ENCODE data around the gene POLG2.

DNA sequence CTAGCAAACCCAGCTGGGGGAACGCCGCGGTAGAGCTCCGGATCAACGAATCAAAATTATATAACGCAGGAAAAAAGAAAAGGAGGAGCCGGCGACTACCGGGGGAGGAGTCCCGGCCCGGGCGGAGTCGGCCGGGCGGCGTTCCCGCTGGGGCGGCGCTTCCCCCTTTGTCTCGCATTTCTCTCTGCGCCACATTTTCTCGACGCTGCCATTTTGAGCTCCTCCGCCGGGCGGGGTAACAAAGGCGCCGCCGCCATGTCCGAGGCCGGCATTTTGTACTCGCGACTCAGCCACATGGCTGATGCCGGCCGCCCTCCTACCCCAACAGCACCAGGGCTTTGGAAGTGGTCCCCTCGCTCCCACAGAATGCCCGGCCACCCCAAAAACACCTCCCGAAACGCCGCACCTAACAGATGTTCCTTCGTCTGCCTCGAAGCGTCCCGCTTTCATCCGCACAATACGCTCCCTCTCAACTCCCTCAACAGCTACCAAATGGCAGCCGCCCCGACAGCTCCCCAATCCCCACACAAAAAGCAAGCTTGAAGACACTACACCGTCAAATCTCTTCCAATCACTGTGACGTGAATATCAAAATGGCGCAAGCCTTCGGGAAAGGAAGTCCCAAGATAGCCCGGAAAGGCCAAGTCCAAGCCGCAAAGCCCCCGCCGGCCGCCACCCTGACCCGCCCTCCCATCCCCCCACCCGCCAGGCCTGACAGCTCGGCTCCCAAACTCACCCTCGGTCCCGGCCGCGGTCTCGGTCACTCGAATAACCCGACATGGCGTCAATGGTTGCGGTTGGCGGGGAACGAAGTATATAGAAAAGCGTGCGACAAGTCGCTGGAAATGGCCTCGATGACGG, 8.7 kb upstream of the POLG2 start:
- TF ChIP-seq, protein P1, sequence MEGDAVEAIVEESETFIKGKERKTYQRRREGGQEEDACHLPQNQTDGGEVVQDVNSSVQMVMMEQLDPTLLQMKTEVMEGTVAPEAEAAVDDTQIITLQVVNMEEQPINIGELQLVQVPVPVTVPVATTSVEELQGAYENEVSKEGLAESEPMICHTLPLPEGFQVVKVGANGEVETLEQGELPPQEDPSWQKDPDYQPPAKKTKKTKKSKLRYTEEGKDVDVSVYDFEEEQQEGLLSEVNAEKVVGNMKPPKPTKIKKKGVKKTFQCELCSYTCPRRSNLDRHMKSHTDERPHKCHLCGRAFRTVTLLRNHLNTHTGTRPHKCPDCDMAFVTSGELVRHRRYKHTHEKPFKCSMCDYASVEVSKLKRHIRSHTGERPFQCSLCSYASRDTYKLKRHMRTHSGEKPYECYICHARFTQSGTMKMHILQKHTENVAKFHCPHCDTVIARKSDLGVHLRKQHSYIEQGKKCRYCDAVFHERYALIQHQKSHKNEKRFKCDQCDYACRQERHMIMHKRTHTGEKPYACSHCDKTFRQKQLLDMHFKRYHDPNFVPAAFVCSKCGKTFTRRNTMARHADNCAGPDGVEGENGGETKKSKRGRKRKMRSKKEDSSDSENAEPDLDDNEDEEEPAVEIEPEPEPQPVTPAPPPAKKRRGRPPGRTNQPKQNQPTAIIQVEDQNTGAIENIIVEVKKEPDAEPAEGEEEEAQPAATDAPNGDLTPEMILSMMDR (IDR thresholded peaks at IDR 0.05; ENCODE audit: low read depth, low read length, poor library complexity, severe bottlenecking), result no peak
- TF ChIP-seq EZH2phosphoT487 (IDR thresholded peaks at IDR 0.05; ENCODE audit: borderline replicate concordance, low read length), result no peak

Measured in DOHH2 (cell line).